Liver (tissue), 9 donors: ENCODE results near the gene SLC39A13. TPM values are rescaled to one million over a fixed set of nuclear protein-coding genes. Genes with fewer than 3 reads are reported as not detected.

Source experiments
- DNase-seq: peaks from one replicate; pipeline ENCODE4 v3.0.0-alpha.2; 2017; ENCODE audit warnings: low spot score
- H3K27ac ChIP-seq, 2 donors: one replicate each; pipeline ENCODE4 v1.7.0; 2013; ENCODE audit warnings: inconsistent platforms in 2 of 2, low read length in 2 of 2, control low read depth in 1 of 2, low read depth in 1 of 2, mild to moderate bottlenecking in 1 of 2
- H3K27me3 ChIP-seq, 4 donors: one replicate each; pipeline versions ENCODE4 v1.6.1 to v1.7.0; 2013; ENCODE audit warnings: low read length in 3 of 4, inconsistent platforms in 1 of 4, mild to moderate bottlenecking in 1 of 4, moderate library complexity in 1 of 4; ENCODE audit not compliant: control insufficient read depth in 4 of 4, insufficient read depth in 4 of 4
- H3K36me3 ChIP-seq, 4 donors: one replicate each; pipeline versions ENCODE4 v1.6.1 to v1.7.0; 2013; ENCODE audit warnings: low read length in 3 of 4, mild to moderate bottlenecking in 3 of 4, low read depth in 1 of 4, moderate library complexity in 1 of 4; ENCODE audit not compliant: control insufficient read depth in 4 of 4, insufficient read depth in 3 of 4
- H3K4me1 ChIP-seq, 4 donors: one replicate each; pipeline versions ENCODE4 v1.6.1 to v1.7.0; 2013; ENCODE audit warnings: low read length in 3 of 4, mild to moderate bottlenecking in 3 of 4, moderate library complexity in 1 of 4; ENCODE audit not compliant: control insufficient read depth in 4 of 4, insufficient read depth in 4 of 4
- H3K4me3 ChIP-seq, 3 donors: one replicate each; pipeline versions ENCODE4 v1.6.1 to v1.7.0; 2013; ENCODE audit warnings: low read length in 3 of 3, control low read depth in 1 of 3, low read depth in 1 of 3, mild to moderate bottlenecking in 1 of 3
- H3K9ac ChIP-seq, 2 donors: one replicate each; pipeline ENCODE4 v1.7.0; 2013; ENCODE audit warnings: low read length in 2 of 2, mild to moderate bottlenecking in 2 of 2, moderate library complexity in 2 of 2, control low read depth in 1 of 2, low read depth in 1 of 2
- H3K9me3 ChIP-seq, 4 donors: one replicate each; pipeline versions ENCODE4 v1.6.1 to v1.7.0; 2013; ENCODE audit warnings: low read length in 3 of 4; ENCODE audit not compliant: control insufficient read depth in 4 of 4
- ATF3 ChIP-seq: IDR thresholded peaks from 2 replicates; pipeline ENCODE4 v1.6.1; 2016; ENCODE audit warnings: antibody characterized with exemption
- EGR1 ChIP-seq, 2 donors: IDR thresholded peaks; 2 replicates each; pipeline ENCODE4 v1.6.1; 2016 to 2018; ENCODE audit warnings: antibody characterized with exemption in 2 of 2, low read depth in 2 of 2
- FOXA1 ChIP-seq: IDR thresholded peaks from 2 replicates; pipeline ENCODE4 v1.6.1; 2016; ENCODE audit warnings: antibody characterized with exemption
- FOXA2 ChIP-seq: IDR thresholded peaks from 2 replicates; pipeline ENCODE4 v1.6.1; 2016; ENCODE audit warnings: antibody characterized with exemption
- HNF4G ChIP-seq: IDR thresholded peaks from 2 replicates; pipeline ENCODE4 v1.6.1; 2016; ENCODE audit warnings: antibody characterized with exemption
- JUND ChIP-seq, 2 donors: IDR thresholded peaks; 2 replicates each; pipeline ENCODE4 v1.6.1; 2016; ENCODE audit warnings: antibody characterized with exemption in 2 of 2
- NR2F2 ChIP-seq: IDR thresholded peaks from 2 replicates; pipeline ENCODE4 v1.6.1; 2016; ENCODE audit warnings: antibody characterized with exemption
- RAD21 ChIP-seq, 2 donors: IDR thresholded peaks; 2 replicates each; pipeline ENCODE4 v1.6.1; 2016; ENCODE audit warnings: antibody characterized with exemption in 2 of 2, mild to moderate bottlenecking in 2 of 2
- SP1 ChIP-seq: IDR thresholded peaks from 2 replicates; pipeline ENCODE4 v1.6.1; 2018; ENCODE audit warnings: antibody characterized with exemption, mild to moderate bottlenecking
- TAF1 ChIP-seq: conservative IDR thresholded peaks from 2 replicates; pipeline ENCODE4 v1.6.1; 2016; ENCODE audit warnings: antibody characterized with exemption, mild to moderate bottlenecking
- ZBTB33 ChIP-seq: IDR thresholded peaks from 2 replicates; pipeline ENCODE4 v1.6.1; 2016; ENCODE audit warnings: antibody characterized with exemption
- WGBS: extraction: QIAGEN DNeasy Blood & Tissue Kit; methylation state at CpG from one replicate; pipeline ENCODE4 v1.1.7; 2013; 5-methylcytosine and 5-hydroxymethylcytosine counted together
- polyA plus RNA-seq, 2 donors: library from polyadenylated mRNA; stranded (reverse) in 1 of 2; unstranded in 1 of 2; fragments of 200-250 nt in 1 of 2; fragments of >200 nt in 1 of 2; fragmentation: Nextera tagmentation in 1 of 2; extraction: Ambion mirVana in 1 of 2; gene quantifications; one replicate each; pipeline versions ENCODE4 v1.2.1 to v1.2.3, GENCODE V29; 2013 to 2015
- total RNA-seq, 2 donors: library from RNA; depleted of rRNA; stranded (reverse); fragments of >200 nt; gene quantifications; one replicate each; pipeline ENCODE4 v1.2.3, GENCODE V29; 2014
- TF ChIP-seq, protein P1 (sequence below): fragments of 150-350 bp; IDR thresholded peaks from 2 replicates; pipeline ENCODE4 v1.5.1; 2017; ENCODE audit warnings: improper control_type of control experiment, low read depth, low read length; ENCODE audit not compliant: missing input control
- TF ChIP-seq, protein P2 (sequence below): IDR thresholded peaks from 2 replicates; pipeline ENCODE4 v1.6.1; 2016; ENCODE audit warnings: antibody characterized with exemption
- donor health status: healthy.
- donor health status: healthy.
- donor health status: healthy.
- donor health status: healthy.
- donor health status: healthy.

The SLC39A13 gene
- total and polyA plus RNA-seq, 4 donors, result 8.2 to 17.5 (median 10.7) TPM

GRCh38 chr11:47374720-47375019, 33.7 kb upstream of the SLC39A13 start (continued):
- TF ChIP-seq NR2F2 (no peak), FOXA1 (no peak), ATF3 (no peak), HNF4G (no peak), TAF1 (no peak), JUND (IDR thresholded peaks at IDR 0.05) (no peak)
- TF ChIP-seq, protein P1, sequence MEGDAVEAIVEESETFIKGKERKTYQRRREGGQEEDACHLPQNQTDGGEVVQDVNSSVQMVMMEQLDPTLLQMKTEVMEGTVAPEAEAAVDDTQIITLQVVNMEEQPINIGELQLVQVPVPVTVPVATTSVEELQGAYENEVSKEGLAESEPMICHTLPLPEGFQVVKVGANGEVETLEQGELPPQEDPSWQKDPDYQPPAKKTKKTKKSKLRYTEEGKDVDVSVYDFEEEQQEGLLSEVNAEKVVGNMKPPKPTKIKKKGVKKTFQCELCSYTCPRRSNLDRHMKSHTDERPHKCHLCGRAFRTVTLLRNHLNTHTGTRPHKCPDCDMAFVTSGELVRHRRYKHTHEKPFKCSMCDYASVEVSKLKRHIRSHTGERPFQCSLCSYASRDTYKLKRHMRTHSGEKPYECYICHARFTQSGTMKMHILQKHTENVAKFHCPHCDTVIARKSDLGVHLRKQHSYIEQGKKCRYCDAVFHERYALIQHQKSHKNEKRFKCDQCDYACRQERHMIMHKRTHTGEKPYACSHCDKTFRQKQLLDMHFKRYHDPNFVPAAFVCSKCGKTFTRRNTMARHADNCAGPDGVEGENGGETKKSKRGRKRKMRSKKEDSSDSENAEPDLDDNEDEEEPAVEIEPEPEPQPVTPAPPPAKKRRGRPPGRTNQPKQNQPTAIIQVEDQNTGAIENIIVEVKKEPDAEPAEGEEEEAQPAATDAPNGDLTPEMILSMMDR, result no peak

DNA sequence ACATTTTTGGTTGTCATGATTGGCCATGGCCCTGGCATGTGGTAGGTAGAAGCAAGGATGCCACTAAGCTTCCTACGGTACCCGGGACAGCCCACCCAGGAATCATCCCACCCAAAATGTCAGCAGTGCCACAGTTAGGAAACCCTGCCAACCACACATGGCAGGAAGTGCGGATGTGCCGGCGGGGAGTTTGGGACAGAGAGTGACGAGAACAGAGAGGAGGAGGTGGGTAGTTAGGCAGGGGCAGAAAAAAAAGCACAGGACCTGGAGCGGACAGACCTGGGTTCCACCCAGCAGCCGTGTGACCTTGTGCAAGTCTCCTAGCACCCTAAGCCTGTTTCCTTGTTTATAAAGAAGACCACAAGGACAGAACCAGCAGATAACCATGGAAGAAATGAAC, 33.4 kb upstream of the SLC39A13 start:
- Histone ChIP-seq H3K9me3 (no peaks in the 10 kb centered on the region), H3K27ac (no peak overlapping the region), H3K9ac (peak overlapping the region in 1 of 2 donors; percentile 12), H3K4me3 (no peak overlapping the region), H3K27me3 (no peaks in the 10 kb centered on the region), H3K36me3 (no peaks in the 10 kb centered on the region), H3K4me1 (peaks cover 0 to 2% (median 0%) of the 10 kb centered on the region in 4 donors)
- 79% methylated on average over 8 of the region's 8 CpGs for WGBS
- DNase-seq, result no peak
- TF ChIP-seq ATF3 (no peak), NR2F2 (no peak), FOXA2 (no peak), FOXA1 (no peak), ZBTB33 (no peak), JUND (IDR thresholded peaks at IDR 0.05) (no peak)
- TF ChIP-seq, protein P2, sequence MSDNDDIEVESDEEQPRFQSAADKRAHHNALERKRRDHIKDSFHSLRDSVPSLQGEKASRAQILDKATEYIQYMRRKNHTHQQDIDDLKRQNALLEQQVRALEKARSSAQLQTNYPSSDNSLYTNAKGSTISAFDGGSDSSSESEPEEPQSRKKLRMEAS, result no peak

DNA sequence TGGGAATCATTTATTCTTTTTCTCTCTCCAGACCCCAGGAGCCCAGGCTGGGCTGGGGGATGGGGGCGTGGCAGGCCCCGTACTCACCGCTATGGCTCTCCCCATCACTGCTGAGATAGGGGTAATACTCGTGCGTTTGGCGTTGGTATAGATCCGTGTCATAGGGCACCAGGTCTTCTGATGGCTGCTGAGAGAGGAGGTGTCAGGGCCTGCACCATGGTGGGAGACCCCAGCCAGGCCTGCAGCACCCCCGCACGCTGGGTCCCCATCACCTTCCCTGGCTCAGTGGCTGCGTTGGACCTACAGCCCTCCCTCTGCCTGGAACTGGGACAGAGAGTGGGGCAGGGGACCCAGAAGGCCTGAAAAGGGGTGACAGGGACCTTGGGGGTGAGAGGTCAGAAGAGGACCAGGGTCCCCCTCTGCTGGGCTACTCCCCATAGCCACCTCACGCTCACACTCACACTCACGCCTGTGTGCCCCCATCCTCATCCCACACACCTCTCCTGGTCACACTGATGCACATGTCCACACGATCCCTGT, 32.8 kb upstream of the SLC39A13 start:
- DNase-seq, result no peak
- Histone ChIP-seq H3K27me3 (no peaks in the 10 kb centered on the region), H3K27ac (peak overlapping the region in 1 of 2 donors; percentile 72), H3K4me1 (peaks cover 0 to 2% (median 0%) of the 10 kb centered on the region in 4 donors), H3K9ac (no peak overlapping the region), H3K4me3 (peak overlapping the region in 1 of 3 donors; percentile 15), H3K9me3 (no peaks in the 10 kb centered on the region), H3K36me3 (no peaks in the 10 kb centered on the region)
- WGBS, result 91% methylated on average over 13 of the region's 13 CpGs
- TF ChIP-seq, protein P1, result no peak
- TF ChIP-seq RAD21 (IDR thresholded peaks at IDR 0.05), result no peak
- TF ChIP-seq TAF1, result no peak
- no peak for TF ChIP-seq NR2F2
- TF ChIP-seq JUND (IDR thresholded peaks at IDR 0.05), result no peak
- no peak for TF ChIP-seq EGR1 (IDR thresholded peaks at IDR 0.05; ENCODE audit: low read depth in 2 of 2)
- TF ChIP-seq SP1, result no peak
- TF ChIP-seq FOXA1, result no peak
- TF ChIP-seq ZBTB33, result no peak
